Activated CD8-positive, alpha-beta memory T cell treated with anti-CD3 and anti-CD28 coated beads, Interleukin-2, amount 50 U/mL, for 1 hour (primary cell): ENCODE measurements around the gene LRRC23.

Experiments
- DNase-seq: peaks from one replicate; pipeline ENCODE4 v3.0.0-alpha.2; 2020; ENCODE audit errors: extremely low read depth

LRRC23 gene

DNA sequence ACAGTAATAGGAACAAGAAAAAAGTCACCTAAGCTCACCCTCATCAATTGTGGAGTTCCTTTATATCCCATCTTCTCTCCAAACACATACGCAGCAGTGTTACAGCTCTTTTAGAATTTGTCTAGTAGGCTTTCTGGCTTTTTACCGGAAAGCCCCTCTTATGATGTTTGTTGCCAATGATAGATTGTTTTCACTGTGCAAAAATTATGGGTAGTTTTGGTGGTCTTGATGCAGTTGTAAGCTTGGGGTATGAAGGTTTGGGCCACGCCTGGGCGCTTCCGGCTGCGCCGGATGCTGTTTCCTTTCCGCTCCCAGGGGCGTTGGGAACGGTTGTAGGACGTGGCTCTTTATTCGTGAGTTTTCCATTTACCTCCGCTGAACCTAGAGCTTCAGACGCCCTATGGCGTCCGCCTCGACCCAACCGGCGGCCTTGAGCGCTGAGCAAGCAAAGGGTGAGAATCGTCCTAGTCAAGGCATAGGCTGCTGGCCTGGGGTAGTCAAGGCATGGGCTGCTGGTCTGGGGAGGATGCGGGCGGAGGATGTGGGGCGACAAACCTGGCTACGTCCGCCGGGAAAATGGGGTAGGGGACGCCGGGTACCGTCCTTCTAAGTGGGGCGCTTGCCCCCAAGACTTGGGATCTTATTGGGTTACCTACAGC is 39.2 kb downstream of the LRRC23 start, which contains the start of the genes C12orf57 and RNU7-1:
C12orf57 (plus strand) TSS at position 301 of the 659 bp plus-strand sequence; CDS start at position 401, 100 bp downstream.
RNU7-1 (plus strand) TSS at position 95 of the 659 bp plus-strand sequence.
- no peak for DNase-seq

- DNase-seq = peak; percentile 73
Observed at GRCh38 chr12:6944381-6945186, 40.0 kb downstream of the LRRC23 start.

DNA sequence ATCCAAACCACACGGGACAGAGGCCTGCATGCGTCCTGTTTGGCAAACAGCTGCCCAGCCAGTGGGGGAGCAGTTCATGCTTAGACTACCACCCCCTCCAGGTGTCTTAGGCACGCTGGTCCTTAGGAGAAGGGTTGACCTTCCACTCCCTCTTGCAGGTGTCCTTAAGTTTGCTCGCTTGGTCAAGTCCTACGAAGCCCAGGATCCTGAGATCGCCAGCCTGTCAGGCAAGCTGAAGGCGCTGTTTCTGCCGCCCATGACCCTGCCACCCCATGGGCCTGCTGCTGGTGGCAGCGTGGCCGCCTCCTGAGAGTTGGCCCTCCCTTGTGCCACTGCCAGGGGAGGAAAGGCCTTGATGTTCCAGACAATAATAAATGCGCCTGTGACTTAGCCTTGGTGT is 41.0 kb downstream of the LRRC23 start:
- DNase-seq = no peak

DNA sequence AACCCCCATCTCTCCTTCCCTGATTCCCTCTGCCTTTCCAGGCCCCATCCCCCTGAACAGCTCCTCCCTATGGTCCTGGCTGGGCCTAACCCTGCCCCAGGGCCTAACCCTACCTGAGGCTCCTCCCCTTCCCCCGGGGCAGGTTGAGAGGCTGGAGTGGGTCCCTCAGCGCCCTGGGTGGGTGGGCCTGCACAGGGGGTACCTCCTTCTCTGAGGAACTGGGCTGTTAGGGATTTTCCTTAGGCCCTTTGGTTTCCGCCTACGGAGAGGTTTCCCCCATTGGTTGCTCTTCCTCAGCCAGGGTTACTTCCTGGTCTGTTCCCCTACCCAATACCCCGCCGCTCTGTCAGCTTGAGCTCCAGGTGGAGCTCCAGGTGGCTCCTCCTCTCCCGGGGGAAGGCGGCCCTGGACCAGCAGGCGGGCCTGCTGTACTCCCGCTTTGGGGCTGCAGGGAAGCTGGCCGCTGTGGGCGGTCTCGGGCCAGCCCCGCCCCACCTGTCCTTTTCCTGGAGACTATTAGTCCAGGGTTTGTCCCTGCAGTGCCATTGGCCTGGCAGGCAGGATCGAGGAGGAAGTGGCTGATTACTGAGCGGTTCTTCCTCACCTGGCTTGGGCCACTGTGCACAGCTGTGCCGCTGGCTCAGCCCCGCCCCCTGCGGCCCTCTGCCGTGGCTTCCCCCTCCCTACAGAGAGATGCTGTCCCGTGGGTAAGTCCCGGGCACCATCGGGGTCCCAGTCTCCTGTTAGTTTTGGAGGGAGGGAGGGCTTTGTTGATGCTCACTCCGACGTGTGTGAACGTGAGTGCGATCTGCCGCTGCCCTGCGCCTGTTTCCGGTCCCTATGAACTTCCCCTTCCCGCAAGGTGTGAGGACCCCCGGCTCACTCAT is 41.7 kb downstream of the LRRC23 start:
- no peak for DNase-seq

- no peak for DNase-seq
Observed at GRCh38 chr12:6946920-6947374, 42.3 kb downstream of the LRRC23 start.

DNA sequence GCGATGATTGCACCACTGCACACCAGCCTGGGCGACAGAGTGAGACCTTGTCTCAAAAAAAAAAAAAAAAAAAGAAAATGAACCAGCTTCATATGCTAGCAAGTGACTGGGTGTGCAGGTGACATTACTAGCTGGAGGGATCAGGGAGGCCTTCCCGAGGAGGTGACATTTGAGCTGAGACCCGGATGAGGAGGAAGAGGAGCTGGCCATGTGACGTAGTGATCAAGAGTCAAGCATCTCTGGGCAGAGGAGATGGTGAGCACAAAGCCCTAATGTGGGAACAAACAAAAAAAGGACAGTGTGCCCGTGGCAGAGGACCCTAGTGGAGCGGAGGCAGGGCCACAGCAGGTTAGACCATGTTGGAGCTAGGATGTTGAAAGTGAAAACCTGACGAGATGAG is 43.0 kb downstream of the LRRC23 start:
- no peak for DNase-seq

DNA sequence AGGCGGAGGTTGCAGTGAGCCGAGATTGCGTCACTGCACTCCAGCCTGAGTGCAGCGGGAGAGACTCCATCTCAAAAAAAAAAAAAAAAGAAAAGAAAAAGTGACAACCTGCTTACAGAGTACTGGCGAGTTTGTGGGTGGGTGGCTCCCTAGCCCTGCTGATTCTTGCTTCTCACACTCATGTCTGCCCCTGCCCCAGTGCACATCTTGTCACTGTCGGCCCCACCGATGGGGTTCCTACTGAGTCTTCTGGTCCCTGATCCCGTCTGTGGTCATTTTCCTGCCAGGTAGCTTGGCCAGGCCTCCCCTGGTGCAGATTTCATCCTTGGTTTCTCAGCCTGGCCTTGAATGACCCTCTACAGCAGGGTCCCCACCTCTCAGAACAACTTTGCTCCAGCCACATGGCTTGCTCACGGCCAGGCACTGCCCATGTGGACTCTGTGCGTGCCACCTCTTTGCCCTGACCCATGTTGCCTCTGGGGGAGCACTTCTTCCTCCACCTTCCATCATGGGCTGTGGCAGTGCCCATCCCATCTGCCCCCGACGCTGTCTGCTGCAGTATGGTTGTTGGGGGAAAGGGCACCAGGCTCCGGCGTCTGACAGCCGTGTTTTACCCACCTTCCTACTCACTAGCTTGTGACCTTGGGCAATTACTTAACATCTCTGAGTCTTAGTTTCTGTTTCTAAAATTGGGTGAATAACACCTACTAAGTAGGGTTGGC is 44.4 kb downstream of the LRRC23 start:
- no peak for DNase-seq

DNA sequence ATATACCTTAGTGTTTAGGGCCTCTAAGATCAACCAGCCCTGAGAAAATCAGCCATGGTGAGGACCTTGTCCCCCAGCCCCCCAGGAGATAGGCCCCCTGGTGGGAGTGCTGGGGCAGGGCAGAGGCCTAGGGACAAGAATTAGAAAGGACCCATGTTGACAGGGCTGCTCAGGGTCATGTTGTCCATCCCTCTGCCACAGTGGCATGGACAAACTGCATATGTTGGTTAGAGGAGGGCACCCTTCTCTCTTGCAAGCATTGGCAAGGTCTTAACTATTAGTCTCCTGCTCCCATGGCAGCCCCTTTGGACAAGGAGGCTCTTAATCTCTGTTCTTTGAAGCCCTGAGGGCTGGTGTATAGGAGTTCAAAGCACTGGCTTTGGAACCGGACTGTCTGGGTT is 45.8 kb downstream of the LRRC23 start:
- no peak for DNase-seq

GRCh38 chr12:6950811-6951540 is 46.4 kb downstream of the LRRC23 start, which contains the start of gene PTPN6:
Gene PTPN6, plus strand, starts transcription at chr12:6951356. Its CDS starts 157 bp downstream, at chr12:6951513.
- DNase-seq = no peak

DNA sequence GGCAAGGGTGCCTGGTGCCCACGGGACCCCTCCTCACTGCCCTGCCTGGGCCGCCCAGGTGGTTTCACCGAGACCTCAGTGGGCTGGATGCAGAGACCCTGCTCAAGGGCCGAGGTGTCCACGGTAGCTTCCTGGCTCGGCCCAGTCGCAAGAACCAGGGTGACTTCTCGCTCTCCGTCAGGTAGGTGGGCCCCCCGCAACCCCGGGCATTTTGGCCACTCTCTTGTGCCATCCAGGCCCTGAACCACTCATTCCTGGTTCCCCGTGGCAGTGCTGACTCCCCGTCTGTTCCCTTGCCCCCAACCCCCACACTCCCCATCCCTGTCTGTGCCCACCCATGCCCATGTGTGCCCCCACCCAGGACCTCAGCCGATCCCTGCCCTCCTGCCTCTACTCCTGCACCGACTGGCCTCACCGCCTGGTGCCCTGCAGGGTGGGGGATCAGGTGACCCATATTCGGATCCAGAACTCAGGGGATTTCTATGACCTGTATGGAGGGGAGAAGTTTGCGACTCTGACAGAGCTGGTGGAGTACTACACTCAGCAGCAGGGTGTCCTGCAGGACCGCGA is 47.0 kb downstream of the LRRC23 start:
- DNase-seq = no peak

GRCh38 chr12:6952121-6952862 is 47.7 kb downstream of the LRRC23 start:
- DNase-seq = no peak

DNA sequence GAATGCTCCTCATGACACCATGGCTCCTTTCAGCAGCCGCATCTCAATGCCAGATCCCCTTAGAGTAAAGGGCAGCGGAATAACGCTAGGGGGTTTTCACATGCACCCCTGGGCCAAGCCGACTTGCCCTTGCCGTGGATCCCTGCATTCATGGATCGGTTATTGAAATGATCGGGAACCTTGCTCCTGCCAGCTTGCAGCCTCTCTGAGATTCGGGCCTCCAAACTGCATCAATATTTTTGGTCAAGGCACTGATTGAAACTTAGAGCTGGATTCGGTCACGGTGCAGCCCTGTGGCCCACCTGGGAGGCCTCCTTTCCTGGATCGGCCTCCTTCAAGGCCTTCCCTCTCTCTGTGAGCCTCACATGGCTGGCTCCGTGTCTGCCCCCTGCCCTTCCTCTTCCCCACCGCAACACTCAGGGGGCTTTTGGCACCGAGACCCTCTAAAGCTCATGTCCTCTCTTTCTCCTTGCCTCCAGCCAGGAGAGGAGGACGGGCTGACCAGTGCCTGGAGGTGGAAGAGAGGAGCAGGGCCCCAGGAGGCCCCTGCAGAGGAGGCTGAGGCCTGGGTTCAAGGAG is 48.3 kb downstream of the LRRC23 start:
- no peak for DNase-seq

GRCh38 chr12:6953442-6954315 is 49.1 kb downstream of the LRRC23 start:
- DNase-seq = peak; percentile 75

DNA sequence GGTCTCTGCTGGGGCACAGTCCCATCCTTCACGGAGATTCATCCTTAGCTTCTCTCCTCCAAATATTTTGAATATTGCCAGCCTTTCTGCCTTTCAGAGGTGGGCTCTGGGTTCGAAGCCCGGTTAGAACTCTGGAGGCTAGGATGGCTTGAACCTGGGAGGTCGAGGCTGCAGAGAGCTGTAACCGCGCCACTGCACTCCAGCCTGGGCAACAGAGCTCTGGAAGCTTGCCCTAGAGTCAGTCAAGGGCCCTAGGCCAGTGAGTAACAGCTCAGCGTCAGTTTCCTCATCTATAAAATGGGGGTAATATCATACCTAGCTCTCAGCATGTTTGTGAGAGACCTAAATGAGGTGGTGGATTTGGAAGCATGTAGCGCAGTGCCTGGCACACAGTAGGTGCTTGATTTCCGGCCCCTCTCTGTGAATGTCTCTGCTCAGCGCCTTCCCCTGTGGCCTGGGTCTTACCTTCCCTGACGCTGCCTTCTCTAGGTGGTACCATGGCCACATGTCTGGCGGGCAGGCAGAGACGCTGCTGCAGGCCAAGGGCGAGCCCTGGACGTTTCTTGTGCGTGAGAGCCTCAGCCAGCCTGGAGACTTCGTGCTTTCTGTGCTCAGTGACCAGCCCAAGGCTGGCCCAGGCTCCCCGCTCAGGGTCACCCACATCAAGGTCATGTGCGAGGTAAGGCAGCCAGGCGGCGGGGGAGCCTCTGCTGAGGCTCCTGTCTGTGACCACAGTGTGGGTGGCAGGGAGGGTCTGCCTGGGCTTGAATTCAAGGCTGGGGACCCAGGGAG is 49.9 kb downstream of the LRRC23 start:
- DNase-seq = no peak

GRCh38 chr12:6955108-6956020 is 50.7 kb downstream of the LRRC23 start:
- no peak for DNase-seq
